ENCODE results near the gene CCL2. TPM values are rescaled to one million over a fixed set of nuclear protein-coding genes. Genes with fewer than 3 reads are reported as not detected.

The CCL2 gene
- total and polyA plus RNA-seq, 2 of the 8 experiments (the other 6 are each of a cell fraction or from before 2014, with no cell fraction given): 3.0 to 3.7 TPM

- Histone ChIP-seq H3K4me2 (ENCODE audit: insufficient read depth in 1 of 2, low read depth in 2 of 2, low read length in 2 of 2) (no peak overlapping the region), H3K23ac (ENCODE audit: insufficient read length) (no peak overlapping the region), H2BK5ac (ENCODE audit: low read depth, low read length) (no peak overlapping the region), H4K20me1 (replicated peaks in 1 of 2; ENCODE audit: control insufficient read depth in 1 of 2, insufficient read depth in 2 of 2, low read length in 2 of 2) (no peaks in the 10 kb centered on the region), H2AK5ac (ENCODE audit: low read depth, low read length) (no peak overlapping the region), H3K23me2 (ENCODE audit: low read depth, low read length) (peaks cover 6% of the 10 kb centered on the region; the same call in 1 of the 2 replicates), H2BK12ac (ENCODE audit: low read depth, low read length) (no peak overlapping the region), H2BK20ac (ENCODE audit: low read length) (no peak overlapping the region), H4K8ac (ENCODE audit: extremely low read depth, insufficient read depth, low read length) (no peak overlapping the region), H3K4me1 (replicated peaks in 1 of 4; ENCODE audit: control insufficient read depth in 3 of 4, insufficient read depth in 4 of 4, low read length in 3 of 4) (peaks cover 4 to 11% (median 7%) of the 10 kb centered on the region in 4 experiments; a peak in 6 of 7 replicates), H3K18ac (ENCODE audit: extremely low read depth, low read length) (no peak overlapping the region), H3K27ac (ENCODE audit: low read depth, low read length) (no peak overlapping the region), H3K79me2 (ENCODE audit: control insufficient read depth in 1 of 2, insufficient read depth in 2 of 2, low read length in 2 of 2) (no peaks in the 10 kb centered on the region), H3K56ac (replicated peaks; ENCODE audit: insufficient read length, low read depth, low read length) (no peak overlapping the region), H3K4ac (replicated peaks; ENCODE audit: insufficient read length, low read depth, low read length) (no peak overlapping the region), H3K27me3 (replicated peaks in 1 of 4; ENCODE audit: control insufficient read depth in 3 of 4, extremely low read depth in 1 of 4, insufficient read depth in 3 of 4, low read length in 3 of 4) (no peaks in the 10 kb centered on the region), H3K9ac (replicated peaks in 1 of 4; ENCODE audit: extremely low read depth in 1 of 4, low read depth in 3 of 4, low read length in 3 of 4) (no peak overlapping the region), H3K14ac (ENCODE audit: insufficient read length) (no peak overlapping the region), H2AFZ (ENCODE audit: low read length) (no peak overlapping the region), H3K4me3 (ENCODE audit: extremely low read depth in 1 of 4, insufficient read depth in 2 of 4, low read depth in 3 of 4, low read length in 4 of 4) (no peak overlapping the region), H3K36me3 (ENCODE audit: control insufficient read depth in 2 of 4, insufficient read depth in 4 of 4, low read length in 3 of 4) (no peaks in the 10 kb centered on the region), H3K79me1 (ENCODE audit: low read depth, low read length) (no peaks in the 10 kb centered on the region), H4K91ac (replicated peaks; ENCODE audit: insufficient read length, low read length) (no peak overlapping the region), H4K5ac (ENCODE audit: insufficient read length, low read depth, low read length) (no peak overlapping the region), H3K9me3 (ENCODE audit: insufficient read depth in 2 of 2, low read depth in 1 of 2, low read length in 1 of 2) (no peaks in the 10 kb centered on the region), H2BK15ac (ENCODE audit: low read length) (no peak overlapping the region), H2BK120ac (replicated peaks; ENCODE audit: low read depth, low read length) (no peak overlapping the region)
- ChIA-PET POLR2A (ENCODE audit: partially characterized antibody) (interaction anchor here (1.1 kb wide), 1 partner anchor 15 kb away, joined by 3 read pairs; no protein-coding TSS in a partner anchor), CTCF (ENCODE audit: partially characterized antibody) (interaction anchor here (0.9 to 1.4 kb wide), 4 partner anchors 52 to 486 kb away, joined by 3 to 8 read pairs (median 4); no protein-coding TSS in a partner anchor)
- DNase-seq (ENCODE audit: low read depth in 1 of 2, low spot score in 2 of 2): no peak
- FAIRE-seq: no peak
- 81% methylated on average over 6 of the region's 6 CpGs; no CpG with 5 or more reads in 1 of the 2 experiments for WGBS, 2 experiments (ENCODE audit: extremely low coverage in 1 of 2, insufficient coverage in 1 of 2, insufficient read length in 1 of 2, insufficient replicate concordance in 2 of 2, low coverage in 1 of 2, low lambda C conversion rate in 2 of 2, missing lambda C conversion rate in 1 of 2)
- TF ChIP-seq USF2 (IDR thresholded peaks at IDR 0.05; ENCODE audit: low read length): no peak
- no peak for TF ChIP-seq GABPA (IDR thresholded peaks at IDR 0.05; ENCODE audit: borderline replicate concordance, insufficient read depth, low read length)
- no peak for TF ChIP-seq SAP30 (IDR thresholded peaks at IDR 0.05; ENCODE audit: insufficient read depth, insufficient replicate concordance, low read length)
- TF ChIP-seq SP4 (IDR thresholded peaks at IDR 0.05; ENCODE audit: low read length): no peak
Measured at GRCh38 chr17:34252444-34253138, 2.5 kb upstream of the CCL2 start.
